Testis (tissue), 2 donors: Measurements from ENCODE around the gene SLC35B1.

Source experiments
- POLR2A ChIP-seq: fragments of 450-650 bp; IDR thresholded peaks from one replicate; pipeline ENCODE4 v1.6.1; 2017; ENCODE audit warnings: antibody characterized with exemption, mild to moderate bottlenecking, moderate library complexity
- TF ChIP-seq, protein P1 (sequence below), 3 experiments: fragments of 450-650 bp in 2 of 3; fragments of 200-600 bp in 1 of 3; sonication (generic) in 1 of 3; IDR thresholded peaks; one replicate each; pipeline ENCODE4 v1.5.1; 2016 to 2019; ENCODE audit warnings: antibody characterized with exemption in 3 of 3, mild to moderate bottlenecking in 2 of 3, moderate library complexity in 1 of 3

DNA sequence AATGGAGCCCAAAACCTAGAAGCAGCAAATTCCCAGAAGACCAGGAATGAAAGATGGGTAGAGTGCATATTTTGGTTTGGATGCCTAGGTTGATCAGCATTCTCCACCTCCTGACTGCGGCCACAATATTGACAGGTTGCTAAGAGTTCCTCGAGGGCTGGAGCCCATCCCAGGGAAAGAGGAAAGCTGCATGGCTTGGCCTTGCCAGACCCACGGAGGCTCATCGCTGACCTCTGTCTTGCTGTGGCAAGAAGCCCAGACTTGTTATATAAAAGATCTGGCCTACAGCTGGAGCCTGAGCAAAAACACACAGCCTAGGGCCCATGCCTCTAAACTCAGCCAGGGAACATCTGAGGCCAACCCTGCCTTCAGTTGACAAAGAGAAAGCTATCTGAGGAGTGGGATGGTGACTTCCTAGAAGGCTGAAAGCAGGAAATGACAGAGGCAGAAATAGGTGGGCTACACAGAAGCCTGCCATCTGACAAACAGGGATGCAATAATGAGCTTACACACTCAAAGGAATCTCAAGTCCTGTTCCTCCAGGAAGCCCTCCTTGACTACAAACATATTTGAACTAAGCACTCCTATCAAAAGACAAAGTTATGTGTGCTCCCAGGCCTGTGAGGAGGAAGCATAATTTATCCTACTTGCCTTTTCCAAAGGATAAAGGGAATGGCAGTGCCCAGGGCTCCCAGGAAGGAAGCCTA is 22.5 kb upstream of the SLC35B1 start:
- TF ChIP-seq, protein P1, sequence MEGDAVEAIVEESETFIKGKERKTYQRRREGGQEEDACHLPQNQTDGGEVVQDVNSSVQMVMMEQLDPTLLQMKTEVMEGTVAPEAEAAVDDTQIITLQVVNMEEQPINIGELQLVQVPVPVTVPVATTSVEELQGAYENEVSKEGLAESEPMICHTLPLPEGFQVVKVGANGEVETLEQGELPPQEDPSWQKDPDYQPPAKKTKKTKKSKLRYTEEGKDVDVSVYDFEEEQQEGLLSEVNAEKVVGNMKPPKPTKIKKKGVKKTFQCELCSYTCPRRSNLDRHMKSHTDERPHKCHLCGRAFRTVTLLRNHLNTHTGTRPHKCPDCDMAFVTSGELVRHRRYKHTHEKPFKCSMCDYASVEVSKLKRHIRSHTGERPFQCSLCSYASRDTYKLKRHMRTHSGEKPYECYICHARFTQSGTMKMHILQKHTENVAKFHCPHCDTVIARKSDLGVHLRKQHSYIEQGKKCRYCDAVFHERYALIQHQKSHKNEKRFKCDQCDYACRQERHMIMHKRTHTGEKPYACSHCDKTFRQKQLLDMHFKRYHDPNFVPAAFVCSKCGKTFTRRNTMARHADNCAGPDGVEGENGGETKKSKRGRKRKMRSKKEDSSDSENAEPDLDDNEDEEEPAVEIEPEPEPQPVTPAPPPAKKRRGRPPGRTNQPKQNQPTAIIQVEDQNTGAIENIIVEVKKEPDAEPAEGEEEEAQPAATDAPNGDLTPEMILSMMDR (IDR thresholded peaks at IDR 0.05): no peak
- no peak for TF ChIP-seq POLR2A
